Stimulated activated CD4-positive, alpha-beta T cell treated with anti-CD3 and anti-CD28 coated beads, Interleukin-2, amount 100 ng/mL, for 4 hours (primary cell): ENCODE measurements around the gene BIN1.
"Not testable (repeated sequence)": the region's sequence is repeated elsewhere in the genome, so short reads cannot be mapped to it uniquely, and the experiment has no call there.

Experiments used
- DNase-seq: peaks from one replicate; pipeline ENCODE4 v3.0.0-alpha.2; 2020; ENCODE audit warnings: low read depth

Gene BIN1

DNA sequence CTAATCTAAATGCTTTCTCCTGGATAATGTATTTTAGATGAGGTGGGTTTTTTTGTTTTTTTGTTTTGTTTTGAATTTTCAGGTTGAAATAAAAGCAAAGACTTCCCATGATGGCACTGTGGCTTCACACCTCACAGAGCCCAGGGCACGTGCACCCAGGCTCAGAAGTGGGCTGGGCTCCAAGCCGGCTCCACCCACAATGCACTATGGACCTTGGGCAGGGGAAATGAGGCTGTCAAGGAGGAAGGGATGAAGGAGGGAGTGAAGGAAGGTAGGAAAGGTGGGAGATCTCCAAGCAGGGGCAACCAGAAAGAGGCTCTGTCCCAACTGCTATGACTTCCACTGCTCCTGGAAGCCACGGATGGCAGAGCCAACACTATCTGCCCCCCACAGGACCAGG is 60.4 kb downstream of the BIN1 start:
- no peak for DNase-seq

DNA sequence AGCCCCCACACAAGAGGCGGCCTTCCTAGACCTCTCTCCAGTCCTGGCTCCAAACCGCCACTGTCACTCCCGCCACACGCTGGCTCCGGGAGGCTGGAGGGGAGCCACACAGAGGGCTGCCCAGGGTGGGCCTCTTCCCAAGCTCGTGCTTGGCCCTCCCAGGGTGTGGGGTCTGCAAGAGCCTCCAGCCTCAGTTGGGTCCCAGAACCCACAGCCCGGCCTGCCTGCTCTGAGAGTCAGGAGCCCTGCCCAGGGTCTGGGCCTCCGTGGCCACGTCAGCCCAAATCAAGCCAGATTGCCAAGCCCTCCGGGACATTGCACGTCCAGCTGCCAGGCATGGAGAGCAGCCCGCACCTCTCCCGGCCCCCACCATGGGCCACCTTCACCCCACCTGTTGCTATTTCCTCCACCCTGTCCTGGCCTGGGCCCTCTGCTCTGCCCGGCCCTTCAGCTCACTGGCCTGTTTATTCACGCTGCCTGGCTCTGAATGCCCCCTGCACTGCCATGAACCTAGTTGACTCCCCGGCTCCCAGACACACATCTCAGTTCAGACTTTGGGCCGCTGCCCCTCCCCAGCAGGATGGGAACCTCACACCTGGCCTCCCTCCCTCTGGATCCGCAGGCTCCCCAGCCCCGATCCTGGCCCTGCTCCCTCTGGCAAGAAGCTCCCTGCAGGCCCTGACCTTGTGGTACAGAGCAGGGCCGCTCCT is 61.0 kb downstream of the BIN1 start:
- DNase-seq, result no peak

DNA sequence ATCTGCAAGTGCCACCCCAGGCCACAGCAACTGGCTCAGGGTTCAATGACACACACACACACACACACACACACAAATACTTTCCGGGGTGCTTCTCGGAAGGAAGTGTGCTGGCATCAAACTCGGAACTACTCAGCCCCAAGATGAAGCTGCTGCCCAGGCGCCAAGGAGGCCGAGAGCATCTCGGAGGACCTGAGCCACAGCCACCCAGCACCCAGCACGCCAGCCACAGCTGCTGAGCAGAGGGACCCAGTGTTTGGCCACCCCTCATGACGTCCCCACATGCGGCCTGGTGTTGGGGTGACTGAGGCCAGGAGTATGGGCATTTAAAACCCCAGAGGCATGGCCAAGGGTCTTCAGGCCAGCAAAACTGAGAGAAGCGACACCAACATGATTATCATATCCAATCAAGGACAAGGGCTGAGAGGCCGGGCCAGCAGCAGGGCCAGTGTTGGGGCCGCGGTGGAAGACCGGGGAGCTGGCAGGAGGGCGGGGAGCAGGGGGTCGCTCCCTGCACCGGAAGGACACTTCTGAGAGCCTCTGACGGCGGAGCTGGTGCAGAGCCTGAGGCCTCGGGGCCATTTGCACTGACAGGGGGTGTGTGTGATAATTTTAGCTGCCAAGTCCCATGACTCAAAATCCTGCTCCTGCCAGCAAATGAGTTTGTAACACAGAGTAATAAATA is 61.8 kb downstream of the BIN1 start:
- no peak for DNase-seq

DNA sequence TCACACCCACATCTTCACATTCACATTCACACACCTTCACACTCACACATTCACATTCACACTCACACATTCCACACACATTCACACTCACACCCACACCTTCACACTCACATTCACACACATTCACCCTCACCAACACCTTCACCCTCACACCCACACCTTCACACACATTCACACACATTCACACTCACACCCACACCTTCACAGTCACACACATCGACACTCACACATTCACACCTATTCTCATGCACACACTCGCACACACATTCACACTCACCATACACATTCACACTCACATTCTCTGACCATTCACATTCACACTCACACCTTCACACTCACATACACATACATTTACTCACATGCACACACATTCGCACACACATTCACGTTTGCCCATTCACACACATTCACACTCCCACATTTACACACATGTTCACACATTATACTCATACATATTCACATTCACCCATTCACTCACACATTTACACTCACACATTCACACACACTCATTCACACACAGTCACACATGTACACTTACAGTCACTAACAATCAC is 62.7 kb downstream of the BIN1 start:
- DNase-seq, result no peak

DNA sequence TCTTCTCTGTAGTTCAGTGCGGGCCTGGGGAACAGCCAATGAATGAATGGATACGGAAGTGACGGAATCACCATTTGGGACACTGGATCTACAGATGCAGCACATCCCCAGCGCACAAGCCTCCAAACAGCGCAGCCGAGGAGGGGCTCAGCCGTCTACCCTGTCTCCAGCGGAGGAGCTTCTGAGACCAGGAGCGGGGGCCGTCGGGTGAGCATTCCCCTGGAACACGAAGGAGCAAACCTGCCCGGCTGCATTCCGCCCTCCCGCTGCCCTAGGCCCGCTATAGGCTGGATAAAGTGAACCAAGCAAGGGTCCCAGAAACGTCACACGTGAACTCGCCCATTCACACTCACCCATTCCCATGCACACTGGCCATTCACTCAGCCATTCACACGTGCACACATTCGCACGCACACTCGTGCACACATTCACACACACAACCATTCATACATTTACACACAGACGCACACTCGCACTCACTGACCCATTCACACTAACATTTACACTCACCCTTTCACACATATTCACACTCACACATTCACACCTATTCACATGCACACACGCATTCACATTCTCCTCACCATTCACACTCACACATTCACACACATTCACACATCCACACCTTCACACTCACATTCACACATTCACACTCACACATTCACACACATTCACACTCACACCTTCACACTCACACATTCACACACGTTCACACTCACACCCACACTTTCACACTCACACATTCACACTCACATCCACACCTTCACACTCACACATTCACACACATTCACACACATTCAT is 63.4 kb downstream of the BIN1 start:
- DNase-seq, result no peak

DNA sequence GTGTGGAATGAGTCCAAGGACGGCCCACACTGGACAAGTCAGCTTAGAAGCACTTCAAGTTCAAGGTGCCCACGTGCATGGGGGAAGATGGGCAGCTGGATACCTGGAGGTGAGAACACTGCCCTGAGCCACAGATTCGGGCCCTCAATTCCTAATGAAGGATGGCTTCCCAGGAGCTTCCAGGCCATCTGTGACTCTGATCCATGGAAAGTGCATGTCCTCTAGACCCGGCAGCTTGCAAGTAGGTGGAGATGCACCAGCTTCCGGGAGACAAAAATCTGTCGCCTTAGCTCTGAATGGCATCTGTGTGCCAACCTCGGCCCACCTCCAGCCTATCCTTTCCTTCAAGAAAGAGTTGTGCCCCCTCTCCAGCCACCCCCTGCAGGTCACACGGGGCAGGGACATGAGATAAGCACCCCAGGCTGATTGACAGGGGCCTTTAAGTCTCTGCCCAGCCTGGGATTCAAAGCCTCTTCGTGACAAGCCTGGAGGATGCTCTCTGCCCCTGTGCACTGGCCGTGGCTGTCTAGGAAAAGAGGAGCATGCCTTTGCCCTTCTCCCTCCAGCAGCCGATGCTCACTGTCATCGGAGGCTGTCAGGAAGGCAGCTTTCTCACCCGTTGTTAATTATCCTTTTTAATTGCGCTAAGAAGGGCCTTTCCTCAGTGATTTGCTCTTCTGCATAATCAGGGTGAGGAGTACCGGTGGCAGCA is 65.5 kb downstream of the BIN1 start:
- DNase-seq, result no peak

DNA sequence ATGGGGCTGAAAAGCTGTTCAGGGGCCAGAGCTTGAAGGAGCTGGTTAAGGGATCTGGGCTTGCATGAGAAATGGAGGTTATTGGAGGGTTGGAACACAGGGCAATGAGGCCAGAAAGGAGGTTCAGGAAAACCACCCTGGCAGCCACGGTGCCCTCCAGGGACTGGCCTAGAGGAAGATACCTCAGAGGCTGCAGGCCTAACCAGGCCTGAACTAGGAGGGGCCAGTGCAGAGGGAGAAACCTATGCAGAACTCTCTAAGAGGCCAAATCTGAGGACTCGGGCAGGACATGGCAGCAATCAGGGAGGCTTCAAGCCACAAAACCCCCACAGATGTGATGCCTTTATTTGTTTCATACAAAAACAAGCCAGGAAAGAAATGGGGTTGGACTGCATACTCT is 66.8 kb downstream of the BIN1 start:
- DNase-seq, result no peak

DNA sequence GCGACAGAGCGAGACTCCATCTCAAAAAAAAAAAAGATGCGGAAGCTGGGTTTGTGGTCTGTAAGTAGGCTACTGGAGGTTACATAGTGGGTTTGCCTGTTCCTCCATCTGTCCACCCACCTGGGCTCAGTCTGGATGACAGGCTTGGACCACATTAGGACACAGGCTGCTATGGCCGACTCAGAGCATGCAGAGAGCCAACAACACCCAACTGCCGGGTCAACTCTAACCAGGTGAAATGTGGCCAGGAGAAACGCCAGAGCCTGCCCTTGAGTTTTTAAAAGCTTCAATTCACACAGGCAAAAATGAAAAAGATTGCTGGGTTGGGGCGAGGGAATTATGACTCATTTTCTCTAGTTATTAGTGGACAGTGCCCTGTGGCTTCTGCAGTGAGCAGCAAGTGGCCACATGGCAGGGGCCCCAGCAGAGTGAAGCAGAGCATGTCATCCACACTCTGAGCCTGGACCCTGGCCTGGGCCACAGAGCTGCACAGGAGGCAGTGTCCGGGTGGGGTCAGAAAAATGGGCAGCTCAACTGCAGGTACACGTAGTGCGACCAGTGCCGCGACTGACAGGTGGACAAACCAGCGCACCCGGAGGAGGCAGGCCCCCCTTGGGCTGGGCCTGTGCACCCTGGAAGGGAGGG is 67.4 kb downstream of the BIN1 start:
- no peak for DNase-seq

DNA sequence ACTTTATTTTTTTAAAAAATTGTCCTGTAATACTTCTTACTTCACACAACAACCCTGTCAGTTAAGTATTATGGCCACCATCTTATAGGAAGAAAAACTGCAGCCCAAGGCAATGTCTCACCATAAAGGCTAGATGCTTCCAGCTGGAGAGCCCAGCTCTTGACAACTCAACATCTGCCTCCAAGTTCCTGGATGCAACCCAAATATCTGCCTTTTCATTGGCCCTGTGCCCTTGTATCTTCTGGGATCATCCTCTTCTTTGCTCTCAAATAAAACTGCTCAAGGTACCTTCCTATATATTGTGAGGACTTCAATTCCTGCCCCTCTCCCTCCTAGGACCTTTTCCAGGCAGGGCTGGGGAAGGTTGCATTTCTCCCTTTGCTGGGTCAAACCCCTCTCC is 69.5 kb downstream of the BIN1 start:
- DNase-seq, result no peak

DNA sequence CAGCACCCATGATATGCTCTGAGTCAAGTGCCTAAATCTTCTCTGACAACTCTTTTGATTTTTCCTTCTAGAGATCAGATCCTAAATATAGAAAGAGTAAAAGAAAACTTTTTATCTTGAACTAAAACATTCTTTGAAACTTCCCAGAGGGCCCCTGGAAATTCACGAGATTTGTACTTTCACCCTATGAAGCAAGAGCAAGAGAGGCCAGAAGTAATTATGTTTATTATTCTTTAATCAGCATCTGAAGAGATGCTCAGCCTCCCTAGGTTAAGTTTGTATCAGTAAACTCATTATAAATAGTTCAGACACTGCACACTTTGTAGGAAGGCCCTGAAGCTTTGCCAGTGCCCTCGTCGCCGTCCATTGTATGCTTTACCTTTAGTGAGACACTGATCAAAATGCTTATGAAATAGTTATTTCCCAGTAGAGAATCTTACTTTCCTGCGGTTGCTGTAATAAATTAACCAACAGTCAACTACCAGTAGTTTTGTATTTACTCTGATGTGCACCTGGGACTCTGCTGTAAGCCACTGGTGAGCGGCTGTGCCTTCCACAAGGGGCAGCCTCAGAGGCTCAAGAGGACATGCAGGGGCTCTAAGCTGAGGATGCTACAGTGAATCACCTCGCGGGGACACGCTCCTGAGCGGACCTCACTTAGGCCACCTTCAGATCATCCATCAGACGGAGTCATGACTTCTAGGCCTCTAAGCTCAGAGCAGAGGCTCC is 71.9 kb downstream of the BIN1 start:
- DNase-seq, result no peak

DNA sequence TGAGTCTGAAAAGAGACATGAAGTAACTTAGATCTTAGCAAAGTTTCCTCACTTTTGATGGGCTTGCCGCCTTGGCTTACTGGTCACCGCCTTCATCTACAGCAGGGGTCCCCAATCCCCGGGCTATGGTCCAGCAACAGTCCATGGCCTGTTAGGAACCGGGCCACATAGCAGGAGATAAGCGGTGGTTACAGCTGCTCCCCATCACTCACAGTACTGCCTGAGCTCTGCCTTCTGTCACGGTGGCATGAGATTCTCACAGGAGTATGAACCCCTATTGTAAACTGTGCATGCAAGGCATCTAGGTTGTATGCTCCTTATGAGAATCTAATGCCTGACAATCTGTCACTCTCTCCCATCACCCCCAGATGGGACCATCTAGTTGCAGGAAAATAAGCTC is 72.9 kb downstream of the BIN1 start:
- DNase-seq, result no peak

DNA sequence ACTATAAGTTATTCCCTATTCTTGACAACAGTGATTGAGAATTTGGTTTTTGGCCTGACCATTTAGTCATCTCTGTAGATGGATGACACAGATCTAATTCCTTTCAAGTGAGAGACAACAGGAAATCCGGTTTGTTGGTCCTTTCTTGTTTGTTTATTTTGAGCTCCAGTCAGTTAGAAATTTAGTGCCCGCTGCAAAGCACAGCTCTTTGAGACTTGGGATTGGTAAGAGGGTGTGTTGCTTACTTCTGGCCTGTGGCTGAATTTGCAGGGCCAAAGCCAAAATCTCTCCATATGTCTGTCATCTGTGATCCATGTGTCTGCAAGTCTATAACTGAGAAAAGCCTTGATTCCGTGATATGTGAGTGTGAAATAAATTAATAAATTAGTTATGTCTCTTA is 74.3 kb downstream of the BIN1 start:
- DNase-seq, result no peak

DNA sequence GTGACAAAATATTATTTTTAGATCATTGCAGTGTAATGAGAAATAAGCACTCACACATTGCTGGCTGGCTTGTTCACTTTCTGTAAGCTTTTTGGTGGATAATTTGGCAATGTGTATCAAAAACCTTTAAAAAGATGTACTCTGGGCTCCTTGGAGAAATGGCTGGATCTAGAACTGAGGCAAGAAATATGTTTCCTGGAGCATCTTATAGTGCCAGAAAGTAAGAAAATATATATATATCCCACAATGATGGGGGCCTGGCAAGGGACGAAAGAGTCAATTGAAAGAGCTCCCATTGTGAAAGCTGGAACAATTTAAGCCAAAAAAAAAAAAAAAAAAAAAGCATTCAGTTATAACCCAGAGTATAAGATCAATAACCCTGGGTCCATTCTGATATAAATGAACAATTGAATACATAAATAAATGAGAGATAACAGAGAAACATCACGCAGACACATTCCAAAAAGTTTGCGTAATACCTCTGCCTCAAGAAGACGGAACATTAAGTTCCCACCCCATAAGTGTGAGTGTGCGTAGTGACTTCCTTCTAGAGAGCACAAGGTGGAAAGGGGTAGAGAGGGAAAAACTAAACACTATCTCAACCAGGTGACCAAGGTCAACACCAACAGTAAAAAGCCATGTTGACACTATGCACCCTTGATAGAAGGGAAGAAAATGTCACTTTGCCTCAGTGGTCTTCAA is 77.5 kb downstream of the BIN1 start:
- DNase-seq, result no peak

DNA sequence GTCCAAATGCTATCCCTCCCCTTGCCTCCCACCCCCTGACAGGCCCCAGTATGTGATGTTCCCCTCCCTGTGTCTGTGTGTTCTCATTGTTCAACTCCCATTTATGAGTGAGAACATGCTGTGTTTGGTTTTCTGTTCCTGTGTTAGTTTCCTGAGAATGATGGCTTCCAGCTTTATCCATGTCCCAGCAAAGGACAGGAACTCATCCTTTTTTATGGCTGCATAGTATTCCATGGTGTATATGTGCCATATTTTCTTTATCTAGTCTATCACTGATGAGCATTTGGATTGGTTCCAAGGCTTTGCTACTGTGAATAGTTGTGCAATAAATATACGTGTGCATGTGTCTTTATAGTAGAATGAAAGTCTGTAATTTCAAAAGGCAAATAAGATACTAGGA is 78.2 kb downstream of the BIN1 start:
- DNase-seq, result not testable (repeated sequence)

DNA sequence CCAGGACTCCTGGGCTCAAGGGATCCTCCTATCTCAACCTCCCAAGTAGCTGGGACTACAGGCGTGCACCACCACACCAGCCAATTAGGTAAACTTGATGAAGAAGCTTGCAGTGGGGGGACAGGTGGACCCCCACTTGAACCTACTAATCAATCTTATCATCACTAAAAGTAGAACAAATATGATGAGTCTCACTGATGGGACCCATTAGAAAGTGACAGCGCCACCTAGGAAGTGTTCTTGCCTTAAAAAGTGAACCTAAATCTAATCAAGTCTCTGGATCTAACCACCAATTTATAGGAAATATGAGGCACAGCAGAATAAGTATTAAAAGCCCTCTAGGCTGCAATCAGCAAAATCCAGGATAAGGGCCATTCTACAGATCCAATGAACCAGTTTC is 79.2 kb downstream of the BIN1 start:
- no peak for DNase-seq

DNA sequence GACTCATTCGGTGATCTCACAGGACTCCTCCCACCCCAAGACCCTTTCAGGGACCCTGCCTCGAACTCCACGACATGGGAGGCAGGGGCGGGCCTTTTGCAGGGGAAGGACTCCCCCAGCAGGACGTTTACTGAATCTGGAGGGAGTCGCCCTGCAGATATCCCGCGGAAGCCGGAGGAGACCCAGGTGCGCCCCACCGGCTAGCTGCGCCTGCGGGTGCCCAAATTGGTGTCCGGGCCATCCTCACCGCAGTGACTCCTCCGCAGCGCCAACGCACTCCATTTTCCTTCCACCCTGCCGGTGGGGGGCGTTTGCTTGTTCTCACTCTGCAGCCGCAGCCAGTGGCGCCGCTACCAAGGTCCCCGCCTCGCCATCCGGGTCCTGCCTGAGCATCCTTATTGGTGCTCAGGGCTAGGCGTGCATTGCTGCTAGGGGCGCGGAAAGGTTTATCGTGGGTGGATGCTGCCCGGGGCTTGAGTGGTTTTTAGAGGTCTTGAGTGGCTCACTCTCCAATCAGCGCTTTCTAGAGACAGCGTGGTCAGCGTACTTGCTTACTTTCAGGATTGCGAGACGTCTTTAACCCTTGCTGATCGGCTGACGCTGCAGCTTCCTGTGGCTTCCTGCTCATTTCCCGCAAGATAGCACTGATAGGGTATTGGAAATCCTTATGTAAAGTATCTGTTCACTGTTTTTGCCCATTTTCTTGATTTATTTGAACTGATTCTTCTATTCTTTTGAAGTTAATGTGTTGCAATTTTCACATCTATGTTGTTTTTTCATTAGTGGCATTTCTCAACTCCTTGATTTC is 81.4 kb downstream of the BIN1 start:
- peak; percentile 39 for DNase-seq

DNA sequence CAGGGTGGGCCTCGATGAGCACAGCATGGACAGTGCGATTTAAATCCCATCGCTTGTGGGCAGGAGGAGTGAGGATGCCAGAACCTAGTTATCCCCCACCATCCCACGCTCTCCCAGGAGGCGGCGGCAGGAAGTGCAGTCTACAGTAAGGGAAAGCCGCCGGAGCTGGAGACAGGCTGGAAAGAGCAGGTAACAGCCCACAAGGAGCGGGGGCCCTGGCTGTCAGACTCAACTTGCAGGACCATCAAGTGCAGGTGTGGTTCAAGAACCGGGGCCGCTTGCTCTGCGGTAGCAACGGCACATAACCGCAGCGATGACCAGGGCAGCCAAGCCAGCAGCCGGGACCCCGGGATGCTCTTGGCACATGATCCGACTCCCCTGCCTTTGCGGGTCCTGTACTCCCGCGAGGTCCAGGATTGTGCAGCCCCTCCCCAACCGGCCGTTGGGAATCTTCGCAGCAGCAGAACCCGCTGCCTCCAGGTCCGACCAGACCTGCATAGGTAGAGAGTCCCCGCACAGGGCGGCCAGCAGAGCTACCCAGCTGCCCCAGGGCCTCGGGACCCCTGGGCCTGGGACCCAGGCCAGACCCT is 82.1 kb downstream of the BIN1 start:
- no peak for DNase-seq

DNA sequence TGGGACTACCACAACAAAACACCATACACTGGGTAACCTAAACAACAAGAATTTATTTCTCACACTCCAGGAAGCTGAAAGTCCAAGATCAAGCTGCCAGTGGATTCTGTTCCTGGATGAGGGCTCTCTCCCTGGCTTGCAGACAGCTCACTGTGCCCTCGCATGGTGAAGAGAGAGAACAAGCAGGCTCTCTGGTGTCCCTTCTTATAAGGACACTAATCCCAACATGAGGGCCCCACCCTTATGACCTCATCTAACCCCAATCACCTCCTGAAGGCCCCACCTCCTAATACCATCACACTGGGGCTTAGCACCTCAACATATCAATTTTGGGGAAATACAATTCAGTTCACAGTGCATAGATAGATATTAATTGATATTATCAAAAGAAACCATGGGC is 83.5 kb downstream of the BIN1 start:
- no peak for DNase-seq

DNA sequence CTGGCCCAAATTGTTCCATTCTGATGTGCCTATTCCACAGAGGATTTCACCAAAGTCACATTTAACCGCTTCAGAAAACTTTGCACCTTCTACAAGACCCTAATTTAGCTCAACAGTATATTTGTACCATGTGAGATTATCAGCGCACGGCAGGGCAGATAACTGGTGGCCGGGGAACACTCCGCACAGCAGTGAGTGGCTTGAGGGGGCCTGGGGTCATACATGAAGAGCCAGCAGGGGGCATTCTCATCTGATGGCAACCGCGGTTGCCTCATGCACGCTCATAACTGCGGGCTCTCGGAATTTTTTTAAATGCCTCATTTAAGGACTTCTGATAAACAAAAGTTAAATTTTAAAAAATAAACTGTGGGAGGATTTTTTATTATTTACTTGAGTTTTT is 84.1 kb downstream of the BIN1 start:
- DNase-seq, result no peak
